ENCODE data around the gene B9D1. TPM values are rescaled to one million over a fixed set of nuclear protein-coding genes. Genes with fewer than 3 reads are reported as not detected.

Gene B9D1
- total RNA-seq, 1 experiment from 2014 or later, result 31.9 TPM

DNA sequence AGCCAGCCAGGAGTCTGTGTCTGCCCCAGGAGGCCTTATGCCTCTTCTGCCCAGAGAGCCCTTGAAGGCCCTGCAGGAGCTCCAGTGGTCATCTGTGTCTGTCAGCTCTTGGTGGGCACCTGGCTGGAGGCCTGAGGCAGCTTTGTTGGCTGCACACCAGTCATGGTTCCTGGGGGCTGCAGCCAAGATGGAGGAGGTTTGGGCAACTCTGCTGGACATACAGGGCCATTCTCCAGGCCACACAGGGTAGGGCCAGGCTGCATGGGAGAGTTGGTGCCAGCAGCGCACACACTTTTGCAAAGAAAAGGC is 29.4 kb downstream of the B9D1 start:
- TF ChIP-seq, protein P1, sequence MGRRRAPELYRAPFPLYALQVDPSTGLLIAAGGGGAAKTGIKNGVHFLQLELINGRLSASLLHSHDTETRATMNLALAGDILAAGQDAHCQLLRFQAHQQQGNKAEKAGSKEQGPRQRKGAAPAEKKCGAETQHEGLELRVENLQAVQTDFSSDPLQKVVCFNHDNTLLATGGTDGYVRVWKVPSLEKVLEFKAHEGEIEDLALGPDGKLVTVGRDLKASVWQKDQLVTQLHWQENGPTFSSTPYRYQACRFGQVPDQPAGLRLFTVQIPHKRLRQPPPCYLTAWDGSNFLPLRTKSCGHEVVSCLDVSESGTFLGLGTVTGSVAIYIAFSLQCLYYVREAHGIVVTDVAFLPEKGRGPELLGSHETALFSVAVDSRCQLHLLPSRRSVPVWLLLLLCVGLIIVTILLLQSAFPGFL (CRISPR knock-in tag; IDR thresholded peaks at IDR 0.05; ENCODE audit: borderline replicate concordance), result no peak
- TF ChIP-seq NFATC4 (CRISPR knock-in tag; IDR thresholded peaks at IDR 0.05), result no peak
- TF ChIP-seq TEAD4 (CRISPR knock-in tag; IDR thresholded peaks at IDR 0.05), result no peak
- TF ChIP-seq, protein P2, sequence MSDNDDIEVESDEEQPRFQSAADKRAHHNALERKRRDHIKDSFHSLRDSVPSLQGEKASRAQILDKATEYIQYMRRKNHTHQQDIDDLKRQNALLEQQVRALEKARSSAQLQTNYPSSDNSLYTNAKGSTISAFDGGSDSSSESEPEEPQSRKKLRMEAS (CRISPR knock-in tag; IDR thresholded peaks at IDR 0.05), result no peak
- no peak for TF ChIP-seq ZNF121 (CRISPR knock-in tag; IDR thresholded peaks at IDR 0.05)
- no peak for TF ChIP-seq CTCF (IDR thresholded peaks at IDR 0.05)
- no peak for TF ChIP-seq ZSCAN18 (CRISPR knock-in tag; IDR thresholded peaks at IDR 0.05)
- TF ChIP-seq SMAD3 (CRISPR knock-in tag; IDR thresholded peaks at IDR 0.05; ENCODE audit: borderline replicate concordance), result no peak
- no peak for TF ChIP-seq GABPB1 (CRISPR knock-in tag; IDR thresholded peaks at IDR 0.05)
- TF ChIP-seq, protein P3, sequence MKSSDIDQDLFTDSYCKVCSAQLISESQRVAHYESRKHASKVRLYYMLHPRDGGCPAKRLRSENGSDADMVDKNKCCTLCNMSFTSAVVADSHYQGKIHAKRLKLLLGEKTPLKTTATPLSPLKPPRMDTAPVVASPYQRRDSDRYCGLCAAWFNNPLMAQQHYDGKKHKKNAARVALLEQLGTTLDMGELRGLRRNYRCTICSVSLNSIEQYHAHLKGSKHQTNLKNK (CRISPR knock-in tag; IDR thresholded peaks at IDR 0.05), result no peak
- no peak for TF ChIP-seq ZNF138 (CRISPR knock-in tag; conservative IDR thresholded peaks at IDR 0.05)
- TF ChIP-seq GTF2I (CRISPR knock-in tag; conservative IDR thresholded peaks at IDR 0.05), result no peak
- peaks cover 8% of the 10 kb centered on the region; the same call in 1 of the 2 replicates for H3K36me3 Mint-ChIP-seq
- H3K27ac Mint-ChIP-seq, result no peak overlapping the region
- H3K27me3 Mint-ChIP-seq (ENCODE audit: low read depth), result no peaks in the 10 kb centered on the region
- ATAC-seq (no peak), DNase-seq (ENCODE audit: low spot score) (no peak)
- ChIA-PET CTCF (interaction anchor here (1.0 to 2.3 kb wide), 4 partner anchors 9 to 429 kb away, joined by 3 to 14 read pairs (median 3); partner anchors contain the start of gene B9D1), POLR2A (no interaction called here)
- peaks cover 16% of the 10 kb centered on the region for H3K4me1 Mint-ChIP-seq
- H3K9me3 Mint-ChIP-seq, result no peaks in the 10 kb centered on the region
- no peak overlapping the region for H3K4me3 Mint-ChIP-seq

- H3K9me3 Mint-ChIP-seq, result no peaks in the 10 kb centered on the region
- H3K27me3 Mint-ChIP-seq (ENCODE audit: low read depth), result no peaks in the 10 kb centered on the region
- no peak overlapping the region for H3K27ac Mint-ChIP-seq
- H3K4me1 Mint-ChIP-seq, result peaks cover 12% of the 10 kb centered on the region
- DNase-seq (ENCODE audit: low spot score) (no peak), ATAC-seq (no peak)
- H3K36me3 Mint-ChIP-seq, result peaks cover 8% of the 10 kb centered on the region; the same call in 1 of the 2 replicates
- H3K4me3 Mint-ChIP-seq, result no peak overlapping the region
- ChIA-PET POLR2A (interaction anchor here (0.8 kb wide), 1 partner anchor 20 kb away, joined by 3 read pairs; no protein-coding TSS in a partner anchor), CTCF (interaction anchor here (1.1 to 2.3 kb wide), 3 partner anchors 11 to 430 kb away, joined by 3 to 14 read pairs (median 3); partner anchors contain the start of gene B9D1)
- TF ChIP-seq, protein P4, sequence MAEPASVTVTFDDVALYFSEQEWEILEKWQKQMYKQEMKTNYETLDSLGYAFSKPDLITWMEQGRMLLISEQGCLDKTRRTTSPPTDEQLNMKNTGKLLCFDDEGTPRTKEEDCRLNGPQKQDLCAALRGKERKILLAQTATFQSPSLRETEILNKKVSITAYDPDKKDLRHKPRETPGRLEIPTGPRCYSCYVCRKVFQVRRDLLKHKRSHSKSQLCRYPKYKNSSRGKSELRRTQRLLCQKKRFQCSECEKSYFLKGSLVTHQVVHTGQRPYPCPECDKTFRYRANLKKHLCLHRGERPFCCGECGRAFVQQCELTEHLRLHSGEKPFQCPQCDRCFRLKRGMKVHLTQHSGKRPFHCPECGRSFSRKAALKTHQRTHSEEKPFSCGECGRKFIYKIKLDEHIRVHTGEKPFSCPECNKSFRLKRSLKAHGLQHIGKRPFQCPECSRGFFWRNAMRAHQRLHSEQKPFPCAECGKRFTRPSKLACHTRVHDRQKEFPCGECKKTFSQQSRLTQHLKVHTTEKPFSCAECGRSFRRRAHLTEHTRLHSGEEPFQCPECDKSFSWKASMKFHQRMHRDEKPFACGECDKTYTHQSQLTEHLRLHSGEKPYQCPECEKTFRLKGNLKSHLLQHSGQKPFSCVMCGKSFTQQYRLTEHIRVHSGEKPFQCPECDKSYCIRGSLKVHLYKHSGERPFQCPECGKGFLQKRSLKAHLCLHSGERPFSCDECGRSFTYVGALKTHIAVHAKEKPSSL (CRISPR knock-in tag; conservative IDR thresholded peaks at IDR 0.05), result no peak
- TF ChIP-seq ETV6 (CRISPR knock-in tag; IDR thresholded peaks at IDR 0.05), result no peak
- TF ChIP-seq CREB1 (CRISPR knock-in tag; IDR thresholded peaks at IDR 0.05), result no peak
- no peak for TF ChIP-seq ZNF232 (CRISPR knock-in tag; IDR thresholded peaks at IDR 0.05)
- no peak for TF ChIP-seq CREM (CRISPR knock-in tag; IDR thresholded peaks at IDR 0.05)
- TF ChIP-seq, protein P5, sequence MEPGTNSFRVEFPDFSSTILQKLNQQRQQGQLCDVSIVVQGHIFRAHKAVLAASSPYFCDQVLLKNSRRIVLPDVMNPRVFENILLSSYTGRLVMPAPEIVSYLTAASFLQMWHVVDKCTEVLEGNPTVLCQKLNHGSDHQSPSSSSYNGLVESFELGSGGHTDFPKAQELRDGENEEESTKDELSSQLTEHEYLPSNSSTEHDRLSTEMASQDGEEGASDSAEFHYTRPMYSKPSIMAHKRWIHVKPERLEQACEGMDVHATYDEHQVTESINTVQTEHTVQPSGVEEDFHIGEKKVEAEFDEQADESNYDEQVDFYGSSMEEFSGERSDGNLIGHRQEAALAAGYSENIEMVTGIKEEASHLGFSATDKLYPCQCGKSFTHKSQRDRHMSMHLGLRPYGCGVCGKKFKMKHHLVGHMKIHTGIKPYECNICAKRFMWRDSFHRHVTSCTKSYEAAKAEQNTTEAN (CRISPR knock-in tag; IDR thresholded peaks at IDR 0.05), result no peak
- TF ChIP-seq, protein P6, sequence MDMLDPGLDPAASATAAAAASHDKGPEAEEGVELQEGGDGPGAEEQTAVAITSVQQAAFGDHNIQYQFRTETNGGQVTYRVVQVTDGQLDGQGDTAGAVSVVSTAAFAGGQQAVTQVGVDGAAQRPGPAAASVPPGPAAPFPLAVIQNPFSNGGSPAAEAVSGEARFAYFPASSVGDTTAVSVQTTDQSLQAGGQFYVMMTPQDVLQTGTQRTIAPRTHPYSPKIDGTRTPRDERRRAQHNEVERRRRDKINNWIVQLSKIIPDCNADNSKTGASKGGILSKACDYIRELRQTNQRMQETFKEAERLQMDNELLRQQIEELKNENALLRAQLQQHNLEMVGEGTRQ (CRISPR knock-in tag; IDR thresholded peaks at IDR 0.05), result no peak
- no peak for TF ChIP-seq ELF4 (CRISPR knock-in tag; IDR thresholded peaks at IDR 0.05; ENCODE audit: low read depth)
- TF ChIP-seq, protein P7, sequence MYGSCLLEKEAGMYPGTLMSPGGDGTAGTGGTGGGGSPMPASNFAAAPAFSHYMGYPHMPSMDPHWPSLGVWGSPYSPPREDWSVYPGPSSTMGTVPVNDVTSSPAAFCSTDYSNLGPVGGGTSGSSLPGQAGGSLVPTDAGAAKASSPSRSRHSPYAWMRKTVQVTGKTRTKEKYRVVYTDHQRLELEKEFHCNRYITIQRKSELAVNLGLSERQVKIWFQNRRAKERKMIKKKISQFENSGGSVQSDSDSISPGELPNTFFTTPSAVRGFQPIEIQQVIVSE (CRISPR knock-in tag; IDR thresholded peaks at IDR 0.05; ENCODE audit: borderline replicate concordance), result no peak
- no peak for TF ChIP-seq ZNF396 (CRISPR knock-in tag; IDR thresholded peaks at IDR 0.05; ENCODE audit: borderline replicate concordance)
- no peak for TF ChIP-seq GTF2I (CRISPR knock-in tag; conservative IDR thresholded peaks at IDR 0.05)
- TF ChIP-seq TEAD4 (CRISPR knock-in tag; IDR thresholded peaks at IDR 0.05), result no peak
Observed at GRCh38 chr17:19332371-19333131, 30.0 kb downstream of the B9D1 start.

All from WTC11 (cell line).